HG02623 (cell line): ENCODE results near the gene OR6C6.
"Not testable (repeated sequence)": the region's sequence is repeated elsewhere in the genome, so short reads cannot be mapped to it uniquely, and the experiment has no call there.

Experiments
- ATAC-seq: cut with Tn5 transposase; IDR thresholded peaks from one replicate; pipeline ENCODE4 v1.9.1; 2021; ENCODE audit warnings: moderate library complexity; ENCODE audit not compliant: unreplicated experiment

Gene OR6C6

DNA sequence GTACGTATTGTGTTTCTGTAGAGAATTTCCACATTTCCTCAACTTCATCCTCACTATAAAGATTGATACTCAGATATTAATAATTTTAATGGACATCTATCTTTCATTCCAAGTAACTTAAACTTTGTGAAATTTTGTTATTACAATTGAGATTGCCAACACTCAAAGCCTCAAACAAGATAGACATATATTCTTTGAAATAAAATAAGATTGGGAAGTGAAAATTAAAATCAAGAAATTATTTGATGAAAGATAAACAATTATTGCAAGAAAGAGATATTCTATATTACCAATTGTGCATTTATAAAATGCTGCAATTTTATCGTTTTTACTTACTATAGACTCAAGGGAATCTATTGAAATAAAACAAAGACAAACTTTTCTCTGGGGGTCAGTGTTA lies at the start of gene OR6C6:
Gene OR6C6, minus strand, starts transcription at position 101 of the 400 bp plus-strand sequence. CDS start 1,337 bp downstream, outside the sequence.
- ATAC-seq = no peak

DNA sequence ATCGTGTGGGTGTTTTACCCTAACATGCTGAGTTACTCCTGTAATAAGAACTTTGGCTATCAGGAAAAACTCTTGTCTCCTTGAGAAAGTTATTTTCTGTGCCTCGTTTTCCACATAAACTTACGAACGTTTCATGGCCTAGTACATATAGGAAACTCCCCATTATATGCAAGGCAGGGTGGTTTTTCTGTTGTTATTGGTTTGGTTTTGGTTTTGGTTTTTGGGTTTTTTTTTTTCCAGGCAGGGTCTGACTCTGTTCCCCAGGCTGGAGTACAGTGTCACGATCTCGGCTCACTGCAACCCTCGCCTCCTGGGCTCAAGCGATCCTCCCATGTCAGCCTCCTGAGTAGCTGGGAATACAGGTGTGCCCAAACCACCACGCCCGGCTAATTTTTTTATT lies 39.6 kb upstream of the OR6C6 start:
- ATAC-seq = no peak

DNA sequence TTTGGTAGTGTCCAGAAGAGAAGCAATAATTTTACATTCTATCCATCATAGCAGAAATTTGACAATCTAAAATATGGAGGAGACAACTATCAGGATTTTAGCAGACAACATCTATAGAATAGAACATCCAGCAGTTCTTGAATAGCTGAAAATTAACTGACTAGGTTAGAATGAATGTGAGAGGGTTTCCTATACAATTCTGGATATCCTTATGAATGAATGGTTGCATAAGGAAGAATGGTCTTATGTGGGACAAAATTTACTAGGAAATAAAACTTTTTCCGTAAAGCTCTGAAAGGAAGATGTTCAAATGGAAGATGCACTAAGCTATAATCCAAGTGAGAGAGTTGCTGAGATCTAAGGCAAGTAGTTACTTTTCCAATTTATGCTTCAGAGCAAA lies 34.1 kb upstream of the OR6C6 start, which contains the start of gene OR6C3:
Gene OR6C3, plus strand, starts transcription at position 301 of the 400 bp plus-strand sequence. CDS start 955 bp downstream, outside the sequence.
- no peak for ATAC-seq

DNA sequence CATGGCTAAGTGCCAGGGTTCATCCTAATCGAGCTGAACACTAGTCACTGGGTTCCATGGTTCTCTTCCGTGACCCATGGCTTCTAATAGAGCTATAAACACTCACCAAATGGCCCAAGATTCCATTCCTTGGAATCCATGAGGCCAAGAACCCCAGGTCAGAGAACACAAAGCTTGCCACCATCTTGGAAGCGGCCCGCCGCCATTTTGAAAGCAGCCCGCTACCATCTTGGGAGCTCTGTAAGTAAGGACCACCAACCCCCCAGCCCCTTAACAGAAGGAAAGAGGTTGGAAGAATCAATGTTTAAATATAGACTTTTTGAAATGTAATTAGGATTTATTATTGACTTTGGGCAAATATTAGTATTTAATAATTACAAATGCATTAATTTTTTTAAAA lies 29.4 kb upstream of the OR6C6 start:
- ATAC-seq = not testable (repeated sequence)

DNA sequence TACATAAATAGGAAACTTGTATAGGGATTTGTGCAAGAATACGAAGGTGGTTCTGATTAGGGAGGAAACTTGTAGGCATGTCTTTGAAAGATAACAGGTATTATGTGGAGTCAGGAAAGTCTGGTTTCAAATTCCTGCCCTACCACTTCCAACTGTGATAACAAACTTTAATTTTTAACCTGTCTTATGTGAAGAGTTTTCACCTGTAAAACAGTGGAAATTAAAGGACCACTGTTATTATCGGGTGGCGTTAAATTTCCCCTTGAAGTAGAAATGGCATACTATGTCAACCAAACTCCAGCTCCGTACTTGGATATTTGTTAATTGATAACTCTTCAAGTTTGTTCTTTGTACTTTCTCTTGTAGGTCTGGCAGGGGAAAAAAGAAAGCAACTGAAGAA lies 23.8 kb upstream of the OR6C6 start:
- no peak for ATAC-seq

DNA sequence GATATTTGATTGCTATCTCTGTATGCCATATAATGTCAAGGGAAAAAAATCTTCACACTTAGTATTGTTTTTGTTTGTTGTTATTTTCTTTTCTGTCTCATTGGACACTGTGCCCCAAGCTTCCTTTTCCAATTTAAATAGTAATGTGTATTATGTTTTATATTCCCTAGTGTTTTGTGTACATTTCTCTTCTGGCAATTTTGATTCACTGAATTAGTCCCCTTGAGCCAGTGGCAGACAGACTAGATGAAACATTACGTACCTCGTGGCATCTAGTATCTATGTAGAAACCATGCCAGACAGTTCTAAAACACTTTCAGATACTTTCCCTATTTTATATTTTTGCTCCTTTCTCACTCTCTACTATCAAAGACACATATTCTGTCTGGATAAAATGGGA lies 17.7 kb upstream of the OR6C6 start, which contains the start of gene OR6C1:
Gene OR6C1, plus strand, starts transcription at position 301 of the 400 bp plus-strand sequence. CDS start 6,257 bp downstream, outside the sequence.
- ATAC-seq = no peak

DNA sequence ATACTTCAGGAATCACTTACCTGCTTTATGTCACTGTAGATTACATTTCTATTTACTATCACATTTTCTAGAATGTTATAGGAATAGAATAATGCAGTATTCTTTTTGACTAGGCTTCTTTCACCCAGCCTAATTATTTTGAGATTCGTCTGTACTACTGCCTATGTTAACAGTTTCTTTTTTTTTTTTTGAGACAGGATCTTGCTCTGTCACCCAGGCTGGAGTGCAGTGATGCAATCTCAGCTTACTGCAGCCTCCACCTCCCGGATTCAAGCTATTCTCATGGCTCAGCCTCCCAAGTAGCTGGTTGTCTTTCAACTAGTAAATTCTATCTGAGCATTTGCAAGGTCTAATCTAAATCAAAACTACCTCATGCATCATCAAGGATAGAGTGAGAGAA lies 6.4 kb downstream of the OR6C6 start:
- ATAC-seq = no peak

DNA sequence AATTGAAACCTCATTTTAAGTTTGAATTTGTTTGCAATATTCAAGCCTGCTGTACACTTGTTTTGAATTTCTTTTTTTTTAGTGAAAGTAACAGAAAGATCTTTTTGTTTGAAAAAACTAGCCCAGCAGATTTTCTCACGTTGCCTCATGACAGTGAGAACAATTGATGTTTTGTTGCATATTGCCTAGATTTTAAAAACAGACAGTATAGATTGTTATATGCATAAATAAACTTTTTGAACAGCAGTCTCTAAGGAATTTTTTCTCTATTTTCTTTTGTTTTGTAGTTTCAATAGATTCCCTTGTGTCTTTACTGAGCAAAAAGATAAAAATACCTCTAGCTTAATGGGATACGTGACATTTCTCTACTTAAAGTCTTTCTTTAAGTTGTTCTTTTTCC lies 15.4 kb downstream of the OR6C6 start:
- no peak for ATAC-seq

DNA sequence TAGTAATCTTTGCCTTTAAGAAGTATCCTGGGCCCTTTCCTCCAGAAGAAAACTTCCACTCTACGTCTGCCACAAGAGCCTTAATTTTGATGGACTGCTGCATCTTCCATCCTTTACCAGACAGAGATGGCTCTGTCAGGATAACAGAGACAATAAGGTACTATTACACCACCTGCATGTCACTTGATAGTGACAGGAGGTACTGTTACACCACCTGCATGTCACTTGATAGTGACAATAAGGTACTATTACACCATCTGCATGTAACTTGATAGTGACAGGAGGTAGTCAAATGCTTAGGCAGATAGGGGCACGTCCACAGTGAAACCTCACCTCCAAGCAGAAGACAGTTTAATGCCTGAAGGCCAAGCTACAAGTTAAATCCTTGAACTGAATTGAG lies 38.1 kb downstream of the OR6C6 start:
- no peak for ATAC-seq

DNA sequence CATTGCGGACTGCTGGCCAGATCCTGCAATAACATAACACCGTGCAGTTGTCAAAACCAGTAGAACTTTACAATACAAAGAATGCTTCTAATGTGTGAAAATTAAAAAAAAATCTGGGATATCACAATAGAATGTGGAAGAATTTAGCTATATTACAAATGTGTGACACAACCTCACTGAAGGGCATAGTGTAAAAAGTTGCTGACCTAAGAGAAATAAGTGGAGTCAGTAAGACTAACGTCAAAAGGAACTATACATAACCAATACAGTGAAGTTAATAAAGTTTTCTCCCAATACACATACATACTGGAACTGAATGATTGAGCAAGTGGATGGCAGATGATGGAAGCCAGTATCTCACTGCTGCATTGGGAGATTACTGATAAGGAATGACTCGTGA lies 39.5 kb downstream of the OR6C6 start:
- ATAC-seq = no peak

DNA sequence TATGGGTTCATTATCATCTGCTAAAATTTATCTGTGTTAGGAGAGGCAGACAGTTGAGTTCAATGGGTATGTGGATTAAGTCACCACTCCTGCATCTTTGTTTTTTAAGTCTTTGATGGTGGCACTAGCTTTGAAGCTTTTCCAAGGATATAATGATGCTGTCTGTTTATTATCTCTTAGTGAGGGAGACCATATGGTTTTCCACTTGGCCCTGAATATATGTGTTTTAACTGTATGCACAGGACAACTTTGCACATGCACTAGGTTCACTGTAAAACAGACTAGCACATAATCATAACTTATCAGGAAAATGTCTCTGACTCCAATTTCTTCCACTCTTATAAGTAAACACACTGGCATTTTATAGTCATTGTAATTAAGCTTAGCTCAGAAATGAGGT lies 43.1 kb downstream of the OR6C6 start:
- ATAC-seq = no peak

DNA sequence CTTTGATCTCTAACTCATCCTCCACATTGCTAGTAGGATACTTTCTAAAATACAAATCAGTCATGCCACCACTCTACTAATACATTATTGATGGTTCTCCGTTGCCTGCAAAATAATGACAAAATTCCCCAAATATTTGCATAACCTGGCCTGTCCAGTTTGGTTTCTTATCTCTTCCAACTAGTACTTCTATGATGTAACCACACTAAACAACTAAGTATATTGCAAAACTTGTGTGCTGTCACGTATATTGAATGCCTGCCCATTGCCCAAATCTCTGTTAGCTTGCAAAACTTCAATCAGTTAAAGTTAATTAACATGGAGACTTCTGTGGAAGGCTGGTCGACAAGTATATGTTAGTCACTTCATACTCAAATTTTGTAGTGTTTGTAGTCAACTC lies 45.4 kb downstream of the OR6C6 start:
- no peak for ATAC-seq

DNA sequence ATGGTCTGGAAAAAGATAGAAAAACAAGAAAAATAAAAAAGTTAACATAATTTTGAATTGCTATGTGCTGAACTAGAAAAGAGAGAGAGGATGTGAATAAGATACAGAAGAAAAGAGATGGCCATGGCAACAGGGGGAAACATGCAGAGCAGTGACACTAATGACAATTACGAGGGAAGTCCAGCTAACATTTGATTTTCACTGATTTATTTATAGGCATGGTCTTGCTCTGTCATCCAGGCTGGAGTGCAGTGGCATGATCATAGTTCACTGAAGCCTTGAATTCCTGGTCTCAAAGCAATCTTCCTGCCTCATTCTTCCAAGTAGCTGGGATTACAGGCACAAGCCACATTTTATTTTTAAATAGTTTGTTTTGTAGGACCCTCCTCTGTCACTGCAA lies 50.2 kb downstream of the OR6C6 start:
- ATAC-seq = no peak

DNA sequence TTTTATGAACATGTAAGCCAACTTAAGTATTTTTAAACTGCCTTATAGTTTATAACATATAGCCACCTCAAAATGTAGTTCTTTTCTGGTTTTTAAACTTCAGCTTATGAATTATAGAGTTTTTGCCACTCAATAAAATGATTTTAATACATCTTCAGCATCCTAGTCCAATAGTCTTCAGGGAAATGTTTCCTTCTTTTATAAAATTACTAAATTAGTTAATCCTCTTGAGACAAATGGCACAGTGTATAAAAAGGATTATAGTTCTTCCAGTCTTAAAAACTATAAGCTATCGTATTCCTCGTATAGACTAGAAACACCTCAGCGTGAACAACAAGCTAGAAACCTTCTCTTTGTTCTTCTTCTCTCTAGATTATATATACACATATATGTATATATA lies 52.1 kb downstream of the OR6C6 start, which contains the start of gene OR6C74:
Gene OR6C74, plus strand, starts transcription at position 301 of the 400 bp plus-strand sequence. CDS start 2,679 bp downstream, outside the sequence.
- no peak for ATAC-seq
